A549 (cell line): ENCODE results near the gene TBX15. TPM values are rescaled to one million over a fixed set of nuclear protein-coding genes. Genes with fewer than 3 reads are reported as not detected.

Source experiments
- ATAC-seq, 2 experiments: fragments of 200-7000 bp in 1 of 2; fragments of >200 bp in 1 of 2; cut with Nextera tagmentation in 1 of 2; cut with Tn5 transposase in 1 of 2; 3 replicates each; pipeline versions ENCODE4 v1.8.0 to v1.9.1; 2018 to 2020; ENCODE audit warnings: mild to moderate bottlenecking in 1 of 2, moderate library complexity in 1 of 2
- CTCF ChIA-PET: fragments of 300-600 bp; sonication (Branson Sonifier 250); formaldehyde crosslinking; extraction: SDS; loops from one replicate; lab custom pipeline; 2021; ENCODE audit warnings: antibody characterized with exemption, inconsistent platforms; lab: Yijun Ruan, JAX
- POLR2A ChIA-PET: fragments of 350-600 bp; formaldehyde crosslinking; extraction: SDS; loops from one replicate; lab custom pipeline; 2021; ENCODE audit warnings: antibody characterized with exemption, inconsistent platforms; lab: Yijun Ruan, JAX
- DNase-seq, 2 experiments: peaks; one replicate each; pipeline versions ENCODE4 v3.0.0 to v3.0.0-alpha.2; 2011 to 2016; ENCODE audit warnings: low read depth in 1 of 2, low spot score in 1 of 2
- FAIRE-seq: peaks from 2 replicates; lab custom pipeline; 2011; peaks lifted over from hg19 to GRCh38; lab: Jason Lieb, UNC
- H3K27ac ChIP-seq, 2 experiments: fragments of >200 bp; sonication (Bioruptor Twin); formaldehyde crosslinking; 3 replicates each; pipeline ENCODE4 v1.5.1; 2016 to 2017
- H3K4me1 ChIP-seq: fragments of >200 bp; sonication (Bioruptor Twin); formaldehyde crosslinking; 3 replicates; pipeline ENCODE4 v1.6.1; 2016
- H3K4me2 ChIP-seq: fragments of >200 bp; sonication (Bioruptor Twin); formaldehyde crosslinking; 3 replicates; pipeline ENCODE4 v1.6.1; 2016
- H3K4me3 ChIP-seq: fragments of >200 bp; sonication (Bioruptor Twin); formaldehyde crosslinking; 3 replicates; pipeline ENCODE4 v1.5.1; 2016
- H3K9me3 ChIP-seq: fragments of >200 bp; sonication (Bioruptor Twin); formaldehyde crosslinking; 3 replicates; pipeline ENCODE4 v1.6.1; 2016
- CEBPB ChIP-seq, 2 experiments: fragments of >200 bp in 1 of 2; sonication (Bioruptor Twin) in 1 of 2; formaldehyde crosslinking in 1 of 2; IDR thresholded peaks; 2 replicates each; pipeline ENCODE4 v1.6.1; 2012 to 2016
- EHF ChIP-seq: fragments of 250-450 bp; sonication (Bioruptor Pico); IDR thresholded peaks from 2 replicates; pipeline ENCODE4 v1.5.0; 2020; ENCODE audit warnings: mild to moderate bottlenecking
- EP300 ChIP-seq, 2 experiments: fragments of >200 bp; sonication (Bioruptor Twin); formaldehyde crosslinking; IDR thresholded peaks; 2 replicates in 1 of 2; 3 replicates in 1 of 2; pipeline ENCODE4 v1.6.1; 2016 to 2017
- FOSB ChIP-seq: fragments of 250-450 bp; sonication (Bioruptor Pico); IDR thresholded peaks from 2 replicates; pipeline ENCODE4 v1.5.0; 2020; ENCODE audit warnings: mild to moderate bottlenecking, moderate library complexity
- FOSL2 ChIP-seq, 2 experiments: fragments of 450-650 bp in 1 of 2; fragments of >200 bp in 1 of 2; sonication (Bioruptor Twin) in 1 of 2; formaldehyde crosslinking; IDR thresholded peaks; 2 replicates each; pipeline versions ENCODE4 v1.5.0 to v1.6.1; 2016 to 2020; ENCODE audit warnings: mild to moderate bottlenecking in 1 of 2, moderate library complexity in 1 of 2
- HOXA7 ChIP-seq: fragments of 250-450 bp; sonication (Bioruptor Pico); IDR thresholded peaks from 2 replicates; pipeline ENCODE4 v1.5.0; 2020; ENCODE audit warnings: mild to moderate bottlenecking, moderate library complexity
- HOXB13 ChIP-seq: fragments of 250-450 bp; sonication (Bioruptor Pico); IDR thresholded peaks from 2 replicates; pipeline ENCODE4 v1.5.0; 2020; ENCODE audit warnings: low read depth, mild to moderate bottlenecking, moderate library complexity
- JUN ChIP-seq, 2 experiments: fragments of >200 bp; sonication (Bioruptor Twin); formaldehyde crosslinking; IDR thresholded peaks; 2 replicates in 1 of 2; 3 replicates in 1 of 2; pipeline ENCODE4 v1.6.1; 2016 to 2017
- JUNB ChIP-seq: fragments of >200 bp; sonication (Bioruptor Twin); formaldehyde crosslinking; IDR thresholded peaks from 2 replicates; pipeline ENCODE4 v1.6.1; 2016
- KDM1A ChIP-seq: fragments of 200-600 bp; sonication (generic); IDR thresholded peaks from 2 replicates; pipeline ENCODE4 v1.6.1; 2016; ENCODE audit warnings: low read depth, mild to moderate bottlenecking
- KDM5A ChIP-seq: fragments of 200-600 bp; sonication (generic); IDR thresholded peaks from 2 replicates; pipeline ENCODE4 v1.6.1; 2016; ENCODE audit warnings: antibody characterized with exemption, mild to moderate bottlenecking
- MAFK ChIP-seq: fragments of 450-650 bp; IDR thresholded peaks from 2 replicates; pipeline ENCODE4 v1.6.1; 2014; ENCODE audit not compliant: partially characterized antibody
- MAZ ChIP-seq: fragments of 150-350 bp; IDR thresholded peaks from 2 replicates; pipeline ENCODE4 v1.6.1; 2014; ENCODE audit warnings: antibody characterized with exemption, low read depth, low read length, borderline replicate concordance
- MYC ChIP-seq: IDR thresholded peaks from 2 replicates; pipeline ENCODE4 v1.6.1; 2012; ENCODE audit warnings: mild to moderate bottlenecking, inconsistent platforms, low read length, improper control_type of control experiment, borderline replicate concordance
- NFE2L2 ChIP-seq: fragments of 150-350 bp; conservative IDR thresholded peaks from 2 replicates; pipeline ENCODE4 v1.6.1; 2014; ENCODE audit warnings: low read length
- POLR2A ChIP-seq: IDR thresholded peaks from 2 replicates; pipeline ENCODE4 v1.6.1; 2012; ENCODE audit warnings: mild to moderate bottlenecking, low read length
- POLR2AphosphoS2 ChIP-seq: conservative IDR thresholded peaks from 2 replicates; pipeline ENCODE4 v1.6.1; 2012; ENCODE audit warnings: low read length, improper control_type of control experiment, inconsistent platforms
- RAD21 ChIP-seq, 2 experiments: fragments of >200 bp in 1 of 2; sonication (Bioruptor Twin) in 1 of 2; formaldehyde crosslinking in 1 of 2; IDR thresholded peaks in 1 of 2; conservative IDR thresholded peaks in 1 of 2; 2 replicates in 1 of 2; 3 replicates in 1 of 2; pipeline ENCODE4 v1.6.1; 2012 to 2018; ENCODE audit warnings: inconsistent platforms in 1 of 2
- RNF2 ChIP-seq: fragments of 200-600 bp; sonication (generic); IDR thresholded peaks from 2 replicates; pipeline ENCODE4 v1.6.1; 2016; ENCODE audit warnings: low read depth, mild to moderate bottlenecking, antibody characterized with exemption, moderate library complexity, borderline replicate concordance
- SREBF2 ChIP-seq: fragments of 450-650 bp; IDR thresholded peaks from 2 replicates; pipeline ENCODE4 v1.6.1; 2014; ENCODE audit warnings: mild to moderate bottlenecking, moderate library complexity
- USF2 ChIP-seq: fragments of 450-650 bp; IDR thresholded peaks from 2 replicates; pipeline ENCODE4 v1.6.1; 2014; ENCODE audit warnings: antibody characterized with exemption
- ZC3H11A ChIP-seq: fragments of 450-650 bp; IDR thresholded peaks from 2 replicates; pipeline ENCODE4 v1.6.1; 2014; ENCODE audit warnings: antibody characterized with exemption, mild to moderate bottlenecking
- ZNF302 ChIP-seq: fragments of 250-450 bp; sonication (Bioruptor Pico); IDR thresholded peaks from 2 replicates; pipeline ENCODE4 v1.9.0; 2021; ENCODE audit warnings: inconsistent platforms, mild to moderate bottlenecking, moderate library complexity
- WGBS: methylation state at CpG from one replicate; pipeline ENCODE4 v1.1.6; 2017; ENCODE audit errors: missing lambda C conversion rate; 5-methylcytosine and 5-hydroxymethylcytosine counted together
- polyA plus RNA-seq, 4 experiments: library from polyadenylated mRNA; depleted of rRNA in 3 of 4; stranded (reverse); fragments of >200 nt; fragmentation: RNase III in 1 of 4; extraction: RNeasy Plus Mini Kit Qiagen cat#74134 plus additional on column Dnase treatment in 1 of 4; gene quantifications; 2 replicates in 3 of 4; 3 replicates in 1 of 4; pipeline ENCODE4 v1.2.3, GENCODE V29; 2011 to 2017
- TF ChIP-seq, protein P1 (sequence below): IDR thresholded peaks from 2 replicates; pipeline ENCODE4 v1.6.1; 2012
- TF ChIP-seq, protein P2 (sequence below): fragments of >200 bp; sonication (Bioruptor Twin); formaldehyde crosslinking; IDR thresholded peaks from 3 replicates; pipeline ENCODE4 v1.6.1; 2016

TBX15 gene
- polyA plus RNA-seq, 2 of the 4 experiments (the other 2 are of a cell fraction) = 0.04 TPM; not detected in 1

DNA sequence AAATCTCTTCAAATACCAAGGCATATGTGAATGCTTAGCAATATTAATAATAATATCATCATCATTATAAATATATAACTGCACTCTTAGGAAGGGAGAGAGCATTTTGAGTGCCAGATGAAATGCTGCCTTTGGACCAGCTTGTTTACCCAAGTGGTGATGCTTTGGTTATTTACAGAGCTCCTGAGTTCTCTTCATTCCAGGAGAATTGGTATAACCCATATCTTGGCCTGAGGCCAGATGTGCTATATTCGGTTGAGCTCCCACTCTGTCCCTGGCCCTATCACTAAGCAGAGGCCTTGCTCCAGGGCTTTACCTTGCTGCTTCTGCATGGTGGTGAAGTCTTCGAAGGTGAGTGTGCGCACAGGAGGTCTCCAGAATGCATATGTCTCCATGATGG lies 89.4 kb downstream of the TBX15 start:
- CTCF ChIA-PET = interaction anchor here (0.9 kb wide), 1 partner anchor 1140 kb away, joined by 3 read pairs; no protein-coding TSS in a partner anchor
- ATAC-seq = no peak

DNA sequence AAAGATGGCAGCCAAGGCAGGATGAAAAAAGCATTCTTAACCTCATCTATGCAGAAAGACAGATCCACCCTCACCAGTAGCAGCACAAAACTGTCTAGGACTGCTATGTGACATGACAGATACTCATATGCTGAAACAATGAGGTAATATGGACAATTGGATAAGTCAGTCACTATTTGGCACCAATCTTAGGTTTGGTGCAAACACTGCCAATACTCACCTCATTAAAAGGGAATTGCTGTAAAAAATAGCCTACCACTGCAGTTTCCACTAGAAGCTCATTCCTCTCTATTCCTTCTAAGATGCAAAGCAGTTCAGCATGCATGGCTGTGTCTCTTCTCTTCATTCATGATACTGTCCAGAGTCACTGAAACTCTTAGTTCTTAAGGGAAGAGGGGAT lies 91.7 kb downstream of the TBX15 start:
- no peak for ATAC-seq
- H3K4me1 ChIP-seq = no peaks in the 10 kb centered on the region
- H3K4me2 ChIP-seq = no peak overlapping the region
- ChIA-PET POLR2A (no interaction called here), CTCF (no interaction called here)
- no peak for FAIRE-seq
- H3K4me3 ChIP-seq = no peak overlapping the region
- H3K9me3 ChIP-seq = no peaks in the 10 kb centered on the region
- H3K27ac ChIP-seq = no peak overlapping the region
- TF ChIP-seq RNF2 = no peak
- no peak for DNase-seq

More for the DNA sequence above, 89.4 kb downstream of the TBX15 start:
- H3K4me3 ChIP-seq = no peak overlapping the region
- no peak overlapping the region for H3K4me2 ChIP-seq
- no peak overlapping the region for H3K27ac ChIP-seq
- H3K4me1 ChIP-seq = peaks cover 5% of the 10 kb centered on the region; the same call in 2 of the 3 replicates
- DNase-seq (no peak), FAIRE-seq (no peak)
- POLR2A ChIA-PET = no interaction called here
- no peaks in the 10 kb centered on the region for H3K9me3 ChIP-seq
- TF ChIP-seq EHF (no peak), MAFK (no peak), MAZ (no peak), SREBF2 (no peak), KDM5A (no peak), NFE2L2 (no peak), MYC (no peak), POLR2AphosphoS2 (no peak), FOSL2 (IDR thresholded peaks at IDR 0.05) (no peak), FOSL2 (CRISPR knock-in tag; IDR thresholded peaks at IDR 0.05) (no peak), USF2 (no peak), ZC3H11A (no peak), ZNF302 (CRISPR knock-in tag) (no peak), CEBPB (IDR thresholded peaks at IDR 0.05) (no peak), FOSB (no peak), RAD21 (conservative IDR thresholded peaks at IDR 0.05 in 1 of 2, IDR thresholded peaks at IDR 0.05 in 1 of 2) (no peak), KDM1A (no peak), HOXB13 (CRISPR knock-in tag) (no peak)
- TF ChIP-seq, protein P1, sequence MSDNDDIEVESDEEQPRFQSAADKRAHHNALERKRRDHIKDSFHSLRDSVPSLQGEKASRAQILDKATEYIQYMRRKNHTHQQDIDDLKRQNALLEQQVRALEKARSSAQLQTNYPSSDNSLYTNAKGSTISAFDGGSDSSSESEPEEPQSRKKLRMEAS = no peak
- TF ChIP-seq, protein P2, sequence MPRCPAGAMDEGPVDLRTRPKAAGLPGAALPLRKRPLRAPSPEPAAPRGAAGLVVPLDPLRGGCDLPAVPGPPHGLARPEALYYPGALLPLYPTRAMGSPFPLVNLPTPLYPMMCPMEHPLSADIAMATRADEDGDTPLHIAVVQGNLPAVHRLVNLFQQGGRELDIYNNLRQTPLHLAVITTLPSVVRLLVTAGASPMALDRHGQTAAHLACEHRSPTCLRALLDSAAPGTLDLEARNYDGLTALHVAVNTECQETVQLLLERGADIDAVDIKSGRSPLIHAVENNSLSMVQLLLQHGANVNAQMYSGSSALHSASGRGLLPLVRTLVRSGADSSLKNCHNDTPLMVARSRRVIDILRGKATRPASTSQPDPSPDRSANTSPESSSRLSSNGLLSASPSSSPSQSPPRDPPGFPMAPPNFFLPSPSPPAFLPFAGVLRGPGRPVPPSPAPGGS = no peak
- TF ChIP-seq, all 56 proteins: peak for 0
- 70% methylated on average over 3 of the region's 3 CpGs for WGBS

- DNase-seq (no peak), ATAC-seq (no peak), FAIRE-seq (no peak)
- Histone ChIP-seq H3K9me3 (no peaks in the 10 kb centered on the region), H3K4me3 (no peak overlapping the region), H3K4me2 (no peak overlapping the region), H3K4me1 (no peaks in the 10 kb centered on the region), H3K27ac (no peak overlapping the region)
- CTCF ChIA-PET = interaction anchor here (1.1 kb wide), 1 partner anchor 13 kb away, joined by 3 read pairs; no protein-coding TSS in a partner anchor
- TF ChIP-seq, protein P1 = no peak
- TF ChIP-seq KDM5A (no peak), POLR2A (no peak), JUN (IDR thresholded peaks at IDR 0.05) (no peak), JUNB (no peak), EP300 (IDR thresholded peaks at IDR 0.05) (no peak), RAD21 (conservative IDR thresholded peaks at IDR 0.05 in 1 of 2, IDR thresholded peaks at IDR 0.05 in 1 of 2) (no peak), HOXA7 (CRISPR knock-in tag) (no peak)
- WGBS = 43% methylated on average over 3 of the region's 3 CpGs
- POLR2A ChIA-PET = no interaction called here
Measured at GRCh38 chr1:118894836-118895235, 93.3 kb downstream of the TBX15 start.
